Neural cell (in vitro differentiated cells): ENCODE data around the gene AHRR.

Experiments
- CTCF ChIP-seq: fragments of 450-650 bp; IDR thresholded peaks from 2 replicates; pipeline ENCODE4 v1.5.1; 2014; ENCODE audit warnings: antibody characterized with exemption, mild to moderate bottlenecking, moderate library complexity; ENCODE audit not compliant: poor library complexity, severe bottlenecking
- EP300 ChIP-seq: fragments of 450-650 bp; conservative IDR thresholded peaks from 2 replicates; pipeline ENCODE4 v1.6.1; 2014; ENCODE audit warnings: antibody characterized with exemption, mild to moderate bottlenecking, moderate library complexity; ENCODE audit not compliant: poor library complexity, severe bottlenecking
- EZH2 ChIP-seq: fragments of 200-600, 300-800 bp; shearing (Covaris generic), sonication (generic); IDR thresholded peaks from 2 replicates; pipeline ENCODE4 v1.6.1; 2014; ENCODE audit warnings: antibody characterized with exemption, low read length, borderline replicate concordance, mild to moderate bottlenecking; ENCODE audit not compliant: insufficient read depth, poor library complexity, severe bottlenecking
- POLR2AphosphoS5 ChIP-seq: IDR thresholded peaks from 2 replicates; pipeline ENCODE4 v1.6.1; 2012
- RAD21 ChIP-seq: fragments of 450-650 bp; conservative IDR thresholded peaks from 2 replicates; pipeline ENCODE4 v1.6.1; 2014; ENCODE audit warnings: antibody characterized with exemption, mild to moderate bottlenecking, moderate library complexity
- REST ChIP-seq: IDR thresholded peaks from 2 replicates; pipeline ENCODE4 v1.6.1; 2012; ENCODE audit warnings: borderline replicate concordance
- TAF1 ChIP-seq: IDR thresholded peaks from 2 replicates; pipeline ENCODE4 v1.6.1; 2012; ENCODE audit warnings: low read depth

GRCh38 chr5:285991-286557, 35.4 kb upstream of the AHRR start:
- TF ChIP-seq CTCF (no peak), TAF1 (no peak), EP300 (no peak), EZH2 (no peak), POLR2AphosphoS5 (no peak), REST (no peak), RAD21 (no peak)
